Loucy (cell line): ENCODE results near the gene HS6ST2.

Source experiments
- CTCF ChIP-seq: fragments of 200-600 bp; sonication (generic); conservative IDR thresholded peaks from 2 replicates; pipeline ENCODE4 v1.5.1; 2014; ENCODE audit warnings: mild to moderate bottlenecking, antibody characterized with exemption, low read length
- EZH2phosphoT487 ChIP-seq: fragments of 200-600 bp; IDR thresholded peaks from 2 replicates; pipeline ENCODE4 v1.6.1; 2018; ENCODE audit warnings: antibody characterized with exemption, mild to moderate bottlenecking, moderate library complexity, borderline replicate concordance

GRCh38 chrX:132623942-132624341 is 334.5 kb downstream of the HS6ST2 start:
- no peak for TF ChIP-seq CTCF
- TF ChIP-seq EZH2phosphoT487: no peak
